Astrocyte (in vitro differentiated cells and primary cell): ENCODE data around the gene HSBP1. TPM values are rescaled to one million over a fixed set of nuclear protein-coding genes. Genes with fewer than 3 reads are reported as not detected.

Source experiments
- DNase-seq: peaks from one replicate; pipeline ENCODE4 v3.0.0-alpha.2; 2010; ENCODE audit warnings: low read depth
- FAIRE-seq: peaks from 2 replicates; lab custom pipeline; 2011; peaks lifted over from hg19 to GRCh38; lab: Jason Lieb, UNC
- H2AFZ ChIP-seq: 2 replicates; pipeline ENCODE4 v1.6.0; 2012; ENCODE audit warnings: low read depth, low read length, inconsistent platforms
- H3K27ac ChIP-seq: 2 replicates; pipeline ENCODE4 v1.5.1; 2011; ENCODE audit warnings: low read depth, low read length, inconsistent platforms
- H3K27me3 ChIP-seq: 2 replicates; pipeline ENCODE4 v1.6.0; 2011; ENCODE audit warnings: low read length, inconsistent platforms; ENCODE audit not compliant: insufficient read depth
- H3K36me3 ChIP-seq: 2 replicates; pipeline ENCODE4 v1.5.1; 2011; ENCODE audit warnings: low read length, inconsistent platforms; ENCODE audit not compliant: insufficient read depth
- H3K4me1 ChIP-seq: 2 replicates; pipeline ENCODE4 v1.5.1; 2011; ENCODE audit warnings: low read length, inconsistent platforms; ENCODE audit not compliant: insufficient read depth
- H3K4me2 ChIP-seq: 2 replicates; pipeline ENCODE4 v1.6.0; 2012; ENCODE audit warnings: low read length, inconsistent platforms
- H3K4me3 ChIP-seq: 2 replicates; pipeline ENCODE4 v1.5.1; 2011; ENCODE audit warnings: low read depth, mild to moderate bottlenecking, low read length, inconsistent platforms; ENCODE audit not compliant: insufficient read depth
- H3K79me2 ChIP-seq: 2 replicates; pipeline ENCODE4 v1.6.0; 2012; ENCODE audit warnings: mild to moderate bottlenecking, low read length, inconsistent platforms; ENCODE audit not compliant: insufficient read depth
- H3K9ac ChIP-seq: 2 replicates; pipeline ENCODE4 v1.6.0; 2012; ENCODE audit warnings: mild to moderate bottlenecking, low read length, inconsistent platforms
- H3K9me3 ChIP-seq: 2 replicates; pipeline ENCODE4 v1.5.1; 2012; ENCODE audit warnings: low read depth, mild to moderate bottlenecking, low read length, inconsistent platforms; ENCODE audit not compliant: insufficient read depth
- H4K20me1 ChIP-seq: 2 replicates; pipeline ENCODE4 v1.6.0; 2012; ENCODE audit warnings: low read length, inconsistent platforms; ENCODE audit not compliant: insufficient read depth
- H3K27ac Mint-ChIP-seq: one replicate; pipeline ENCODE4 v1.8.0; 2021; ENCODE audit warnings: mild to moderate bottlenecking, mixed read lengths; ENCODE audit not compliant: unreplicated experiment
- H3K27me3 Mint-ChIP-seq: one replicate; pipeline ENCODE4 v1.8.0; 2021; ENCODE audit warnings: low read depth, mixed read lengths; ENCODE audit not compliant: unreplicated experiment
- H3K36me3 Mint-ChIP-seq: one replicate; pipeline ENCODE4 v1.8.0; 2021; ENCODE audit warnings: low read depth, mixed read lengths; ENCODE audit not compliant: unreplicated experiment
- H3K4me1 Mint-ChIP-seq: one replicate; pipeline ENCODE4 v1.8.0; 2021; ENCODE audit warnings: low read depth, mixed read lengths; ENCODE audit not compliant: unreplicated experiment
- H3K4me3 Mint-ChIP-seq: one replicate; pipeline ENCODE4 v1.8.0; 2021; ENCODE audit warnings: mild to moderate bottlenecking, moderate library complexity, mixed read lengths; ENCODE audit not compliant: unreplicated experiment
- H3K9me3 Mint-ChIP-seq: one replicate; pipeline ENCODE4 v1.8.0; 2021; ENCODE audit warnings: mild to moderate bottlenecking, mixed read lengths; ENCODE audit not compliant: unreplicated experiment
- CTCF ChIP-seq: IDR thresholded peaks from 2 replicates; pipeline ENCODE4 v1.5.1; 2011; ENCODE audit warnings: low read depth, mild to moderate bottlenecking, inconsistent platforms, low read length, moderate library complexity; ENCODE audit not compliant: insufficient read depth
- EZH2 ChIP-seq: IDR thresholded peaks from 2 replicates; pipeline ENCODE4 v1.6.1; 2012; ENCODE audit warnings: mild to moderate bottlenecking, low read length, inconsistent platforms; ENCODE audit not compliant: insufficient read depth
- total RNA-seq: library from RNA; stranded (reverse); gene quantifications from 2 replicates; pipeline ENCODE4 v1.2.1, GENCODE V29; 2021

HSBP1 gene
- total RNA-seq, 1 donor from 2014 or later, result 179 TPM

- Histone ChIP-seq H3K4me1 (no peaks in the 10 kb centered on the region), H3K27ac (no peak overlapping the region), H3K36me3 (no peaks in the 10 kb centered on the region), H2AFZ (no peak overlapping the region), H3K4me2 (no peak overlapping the region), H3K4me3 (no peak overlapping the region), H3K27me3 (no peaks in the 10 kb centered on the region), H3K9ac (no peak overlapping the region), H4K20me1 (no peaks in the 10 kb centered on the region), H3K9me3 (no peaks in the 10 kb centered on the region), H3K79me2 (no peaks in the 10 kb centered on the region)
- H3K27me3 Mint-ChIP-seq, result peaks cover 6% of the 10 kb centered on the region
- no peak for TF ChIP-seq CTCF
- no peak for TF ChIP-seq EZH2
- FAIRE-seq (no peak), DNase-seq (no peak)
- no peaks in the 10 kb centered on the region for H3K36me3 Mint-ChIP-seq
- no peak overlapping the region for H3K27ac Mint-ChIP-seq
- H3K9me3 Mint-ChIP-seq, result no peaks in the 10 kb centered on the region
- no peaks in the 10 kb centered on the region for H3K4me1 Mint-ChIP-seq
- no peak overlapping the region for H3K4me3 Mint-ChIP-seq
Observed at GRCh38 chr16:83762992-83763358, 44.8 kb upstream of the HSBP1 start.

- Histone ChIP-seq H3K4me1 (no peaks in the 10 kb centered on the region), H3K27me3 (no peaks in the 10 kb centered on the region), H2AFZ (no peak overlapping the region), H3K9ac (no peak overlapping the region), H3K4me3 (no peak overlapping the region), H3K36me3 (no peaks in the 10 kb centered on the region), H3K27ac (no peak overlapping the region), H3K4me2 (no peak overlapping the region), H4K20me1 (no peaks in the 10 kb centered on the region), H3K79me2 (no peaks in the 10 kb centered on the region), H3K9me3 (no peaks in the 10 kb centered on the region)
- no peaks in the 10 kb centered on the region for H3K4me1 Mint-ChIP-seq
- H3K9me3 Mint-ChIP-seq, result peaks cover 5% of the 10 kb centered on the region
- FAIRE-seq (no peak), DNase-seq (no peak)
- no peak overlapping the region for H3K4me3 Mint-ChIP-seq
- H3K27ac Mint-ChIP-seq, result no peak overlapping the region
- no peaks in the 10 kb centered on the region for H3K36me3 Mint-ChIP-seq
- no peak for TF ChIP-seq CTCF
- TF ChIP-seq EZH2, result no peak
- H3K27me3 Mint-ChIP-seq, result peaks cover 3% of the 10 kb centered on the region
Observed at GRCh38 chr16:83768986-83769385, 38.8 kb upstream of the HSBP1 start.

GRCh38 chr16:83769397-83770008, 38.3 kb upstream of the HSBP1 start:
- no peaks in the 10 kb centered on the region for H3K79me2 ChIP-seq
- H3K4me2 ChIP-seq, result no peak overlapping the region
- Mint-ChIP-seq H3K4me1 (no peaks in the 10 kb centered on the region), H3K27me3 (peaks cover 3% of the 10 kb centered on the region), H3K4me3 (no peak overlapping the region), H3K36me3 (no peaks in the 10 kb centered on the region), H3K27ac (no peak overlapping the region), H3K9me3 (peaks cover 5% of the 10 kb centered on the region)
- H3K36me3 ChIP-seq, result no peaks in the 10 kb centered on the region
- no peaks in the 10 kb centered on the region for H3K9me3 ChIP-seq
- H4K20me1 ChIP-seq, result no peaks in the 10 kb centered on the region
- no peak for DNase-seq
- no peak overlapping the region for H3K9ac ChIP-seq
- no peaks in the 10 kb centered on the region for H3K4me1 ChIP-seq
- H3K27me3 ChIP-seq, result no peaks in the 10 kb centered on the region
- TF ChIP-seq EZH2, result no peak
- no peak for TF ChIP-seq CTCF
- no peak overlapping the region for H3K27ac ChIP-seq
- H2AFZ ChIP-seq, result no peak overlapping the region
- FAIRE-seq, result no peak
- H3K4me3 ChIP-seq, result no peak overlapping the region
